GM20000 (cell line): ENCODE measurements around the gene SH2D3A.

Source experiments
- DNase-seq: peaks from one replicate; pipeline ENCODE4 v3.0.0; 2012; ENCODE audit warnings: low spot score
- CTCF ChIP-seq: IDR thresholded peaks from 2 replicates; pipeline ENCODE4 v1.5.1; 2012; ENCODE audit warnings: mild to moderate bottlenecking, control low read depth; ENCODE audit errors: extremely low read depth, missing control alignments

Gene SH2D3A

GRCh38 chr19:6720369-6721137 lies 46.7 kb downstream of the SH2D3A start, which contains the start of gene C3:
C3 (minus strand) TSS chr19:6720650; CDS start chr19:6720589, 61 bp downstream.
- no peak for DNase-seq

GRCh38 chr19:6719992-6720368 lies 47.3 kb downstream of the SH2D3A start:
- no peak for TF ChIP-seq CTCF
- no peak for DNase-seq

More at GRCh38 chr19:6720369-6721137, 46.7 kb downstream of the SH2D3A start, which contains the start of gene C3:
- no peak for TF ChIP-seq CTCF

- no peak for TF ChIP-seq CTCF
- DNase-seq, result no peak
Measured at GRCh38 chr19:6719540-6719861, 47.7 kb downstream of the SH2D3A start.

- DNase-seq, result no peak
- TF ChIP-seq CTCF, result no peak
Measured at GRCh38 chr19:6718741-6719539, 48.3 kb downstream of the SH2D3A start.

GRCh38 chr19:6718111-6718740 lies 49.0 kb downstream of the SH2D3A start:
- no peak for TF ChIP-seq CTCF
- DNase-seq, result no peak

- TF ChIP-seq CTCF, result no peak
- no peak for DNase-seq
Measured at GRCh38 chr19:6717441-6717971, 49.7 kb downstream of the SH2D3A start.
